ENCODE results near the gene SHISAL1.

The SHISAL1 gene

DNA sequence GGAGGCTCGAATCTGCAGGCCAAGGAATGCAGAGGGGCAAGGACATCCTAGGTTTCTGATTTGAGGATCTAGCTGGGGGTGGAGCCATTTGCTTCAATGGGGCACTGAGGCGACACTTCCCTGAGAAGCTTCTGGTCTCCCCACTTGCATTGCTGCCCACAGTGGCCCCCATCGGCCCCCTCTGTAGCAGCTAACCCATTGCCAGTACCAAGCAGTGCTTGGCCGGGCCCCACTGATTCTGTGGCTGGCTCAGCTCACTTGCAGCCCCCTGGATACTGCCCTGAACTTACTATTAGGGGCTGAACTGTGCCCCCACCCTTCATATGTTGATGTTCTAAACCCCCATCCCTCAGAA lies 42.9 kb upstream of the SHISAL1 start:
- no peak overlapping the region for H3K27ac ChIP-seq (ENCODE audit: low read length)
- H4K20me1 ChIP-seq (ENCODE audit: insufficient read depth, low read length) = no peaks in the 10 kb centered on the region; the same call in 1 of the 2 replicates
- H3K36me3 ChIP-seq (replicated peaks; ENCODE audit: low read depth, low read length) = no peaks in the 10 kb centered on the region
- H3K4me2 ChIP-seq (ENCODE audit: low read length) = no peak overlapping the region
- no peaks in the 10 kb centered on the region for H3K79me2 ChIP-seq (ENCODE audit: low read length)
- H2AFZ ChIP-seq (ENCODE audit: low read depth, low read length) = no peak overlapping the region
- no peaks in the 10 kb centered on the region for H3K9me3 ChIP-seq (ENCODE audit: insufficient read depth, low read length)
- no peak for TF ChIP-seq EZH2phosphoT487 (IDR thresholded peaks at IDR 0.05; ENCODE audit: low read depth)
- TF ChIP-seq, protein P1, sequence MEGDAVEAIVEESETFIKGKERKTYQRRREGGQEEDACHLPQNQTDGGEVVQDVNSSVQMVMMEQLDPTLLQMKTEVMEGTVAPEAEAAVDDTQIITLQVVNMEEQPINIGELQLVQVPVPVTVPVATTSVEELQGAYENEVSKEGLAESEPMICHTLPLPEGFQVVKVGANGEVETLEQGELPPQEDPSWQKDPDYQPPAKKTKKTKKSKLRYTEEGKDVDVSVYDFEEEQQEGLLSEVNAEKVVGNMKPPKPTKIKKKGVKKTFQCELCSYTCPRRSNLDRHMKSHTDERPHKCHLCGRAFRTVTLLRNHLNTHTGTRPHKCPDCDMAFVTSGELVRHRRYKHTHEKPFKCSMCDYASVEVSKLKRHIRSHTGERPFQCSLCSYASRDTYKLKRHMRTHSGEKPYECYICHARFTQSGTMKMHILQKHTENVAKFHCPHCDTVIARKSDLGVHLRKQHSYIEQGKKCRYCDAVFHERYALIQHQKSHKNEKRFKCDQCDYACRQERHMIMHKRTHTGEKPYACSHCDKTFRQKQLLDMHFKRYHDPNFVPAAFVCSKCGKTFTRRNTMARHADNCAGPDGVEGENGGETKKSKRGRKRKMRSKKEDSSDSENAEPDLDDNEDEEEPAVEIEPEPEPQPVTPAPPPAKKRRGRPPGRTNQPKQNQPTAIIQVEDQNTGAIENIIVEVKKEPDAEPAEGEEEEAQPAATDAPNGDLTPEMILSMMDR (IDR thresholded peaks at IDR 0.05; ENCODE audit: low read depth, low read length) = no peak
- peaks cover 72% of the 10 kb centered on the region for H3K27me3 ChIP-seq (ENCODE audit: low read depth, low read length)
- H3K4me3 ChIP-seq (ENCODE audit: low read length) = no peak overlapping the region
- no peak overlapping the region for H3K9ac ChIP-seq (ENCODE audit: low read length)
- H3K4me1 ChIP-seq (ENCODE audit: low read length) = no peaks in the 10 kb centered on the region

DNA sequence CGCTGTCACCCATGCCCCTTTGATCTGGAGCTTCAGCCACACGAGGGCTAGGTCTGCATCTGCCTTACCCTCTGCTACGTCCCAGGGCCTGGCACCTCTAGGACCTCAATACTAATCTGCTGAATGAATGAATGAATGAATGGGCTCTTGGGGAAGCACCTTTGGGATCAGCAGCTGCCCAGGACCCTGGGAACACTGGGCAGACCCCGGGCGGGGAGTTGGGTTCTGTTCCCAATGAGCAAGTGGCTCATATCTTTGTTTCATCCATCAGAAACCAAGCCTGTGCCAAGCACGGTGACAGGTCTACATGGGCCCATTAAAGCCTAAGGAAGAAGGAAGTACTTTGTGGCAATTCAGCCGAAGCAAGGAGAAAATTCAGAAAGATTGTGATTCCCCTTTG lies 41.5 kb upstream of the SHISAL1 start:
- Histone ChIP-seq H3K9ac (ENCODE audit: low read length) (no peak overlapping the region), H2AFZ (ENCODE audit: low read depth, low read length) (no peak overlapping the region), H3K27me3 (ENCODE audit: low read depth, low read length) (peaks cover 79% of the 10 kb centered on the region), H3K27ac (ENCODE audit: low read length) (no peak overlapping the region), H3K9me3 (ENCODE audit: insufficient read depth, low read length) (no peaks in the 10 kb centered on the region), H3K4me3 (ENCODE audit: low read length) (no peak overlapping the region), H3K4me2 (ENCODE audit: low read length) (no peak overlapping the region), H3K4me1 (ENCODE audit: low read length) (no peaks in the 10 kb centered on the region), H3K36me3 (replicated peaks; ENCODE audit: low read depth, low read length) (no peaks in the 10 kb centered on the region), H3K79me2 (ENCODE audit: low read length) (no peaks in the 10 kb centered on the region), H4K20me1 (ENCODE audit: insufficient read depth, low read length) (no peaks in the 10 kb centered on the region; the same call in 1 of the 2 replicates)
- TF ChIP-seq, protein P1 (IDR thresholded peaks at IDR 0.05; ENCODE audit: low read depth, low read length) = no peak
- no peak for TF ChIP-seq EZH2phosphoT487 (IDR thresholded peaks at IDR 0.05; ENCODE audit: low read depth)

DNA sequence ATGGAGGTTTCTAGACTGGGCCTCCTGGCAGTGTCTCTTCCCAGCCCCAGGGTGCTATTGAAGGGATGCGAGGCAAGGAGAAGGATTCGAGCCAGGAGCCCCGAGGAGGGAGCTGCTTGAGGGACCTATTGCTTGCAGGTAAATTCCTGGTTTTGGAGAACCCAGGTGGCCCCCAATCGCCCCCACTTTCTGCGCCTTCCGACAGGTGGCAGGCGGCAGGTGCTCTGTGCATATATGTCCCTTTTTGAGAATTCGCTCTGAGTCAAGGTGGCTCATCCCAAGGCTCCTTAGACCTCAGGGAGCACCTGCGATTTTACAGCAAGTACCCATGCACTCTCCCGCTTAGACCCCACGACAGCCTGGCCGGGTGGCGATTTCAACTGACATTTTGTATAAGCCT lies 40.3 kb upstream of the SHISAL1 start:
- Histone ChIP-seq H3K4me2 (ENCODE audit: low read length) (no peak overlapping the region), H3K36me3 (replicated peaks; ENCODE audit: low read depth, low read length) (no peaks in the 10 kb centered on the region), H2AFZ (ENCODE audit: low read depth, low read length) (no peak overlapping the region), H3K4me3 (ENCODE audit: low read length) (no peak overlapping the region), H3K9me3 (ENCODE audit: insufficient read depth, low read length) (no peaks in the 10 kb centered on the region), H4K20me1 (ENCODE audit: insufficient read depth, low read length) (no peaks in the 10 kb centered on the region; the same call in 1 of the 2 replicates), H3K4me1 (ENCODE audit: low read length) (no peaks in the 10 kb centered on the region), H3K79me2 (ENCODE audit: low read length) (no peaks in the 10 kb centered on the region), H3K27me3 (ENCODE audit: low read depth, low read length) (peaks cover 76% of the 10 kb centered on the region), H3K9ac (ENCODE audit: low read length) (no peak overlapping the region), H3K27ac (ENCODE audit: low read length) (no peak overlapping the region)
- TF ChIP-seq, protein P1 (IDR thresholded peaks at IDR 0.05; ENCODE audit: low read depth, low read length) = no peak
- TF ChIP-seq EZH2phosphoT487 (IDR thresholded peaks at IDR 0.05; ENCODE audit: low read depth) = no peak

DNA sequence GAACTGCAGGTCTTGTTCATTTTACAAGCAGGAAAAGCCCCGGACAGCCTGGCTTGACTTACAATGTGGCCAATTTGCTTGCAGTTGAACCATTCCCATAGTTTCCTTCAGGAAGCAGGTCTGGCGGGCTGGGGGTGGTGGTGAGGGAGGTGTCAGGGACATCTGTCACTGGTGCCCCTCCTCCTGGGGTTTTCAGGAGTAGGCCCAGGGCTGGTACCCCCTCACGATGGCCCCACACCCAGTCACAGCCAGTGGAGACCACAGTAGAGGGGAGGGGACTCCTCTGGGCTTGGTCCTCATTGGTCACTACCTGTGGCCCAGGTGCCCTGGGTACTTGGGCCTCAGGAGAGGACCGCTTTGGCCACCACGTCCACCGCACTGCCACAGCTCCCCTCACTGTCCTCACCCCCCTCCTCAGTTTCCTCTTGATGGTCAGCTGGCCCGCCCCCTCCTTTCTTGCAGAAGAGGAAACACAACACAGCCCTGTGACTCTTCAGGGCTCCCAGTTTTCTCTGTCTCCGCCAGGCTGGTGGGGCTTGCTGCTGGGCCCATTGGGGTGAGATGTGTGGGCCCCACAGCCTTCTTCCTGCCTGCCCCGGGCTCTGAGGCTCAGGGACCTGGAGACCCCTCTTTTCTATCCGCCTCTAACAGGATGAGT lies 39.8 kb upstream of the SHISAL1 start:
- Histone ChIP-seq H2AFZ (ENCODE audit: low read depth, low read length) (no peak overlapping the region), H3K4me2 (ENCODE audit: low read length) (no peak overlapping the region), H3K4me1 (ENCODE audit: low read length) (no peaks in the 10 kb centered on the region), H3K79me2 (ENCODE audit: low read length) (no peaks in the 10 kb centered on the region), H3K27me3 (ENCODE audit: low read depth, low read length) (peaks cover 73% of the 10 kb centered on the region), H3K4me3 (ENCODE audit: low read length) (no peak overlapping the region), H3K9me3 (ENCODE audit: insufficient read depth, low read length) (no peaks in the 10 kb centered on the region), H3K36me3 (replicated peaks; ENCODE audit: low read depth, low read length) (no peaks in the 10 kb centered on the region), H3K9ac (ENCODE audit: low read length) (no peak overlapping the region), H4K20me1 (ENCODE audit: insufficient read depth, low read length) (no peaks in the 10 kb centered on the region; the same call in 1 of the 2 replicates), H3K27ac (ENCODE audit: low read length) (no peak overlapping the region)
- no peak for TF ChIP-seq EZH2phosphoT487 (IDR thresholded peaks at IDR 0.05; ENCODE audit: low read depth)
- TF ChIP-seq, protein P1 (IDR thresholded peaks at IDR 0.05; ENCODE audit: low read depth, low read length) = no peak

Data from OCI-LY3 (cell line).